ENCODE data around the gene CEP250.

DNA sequence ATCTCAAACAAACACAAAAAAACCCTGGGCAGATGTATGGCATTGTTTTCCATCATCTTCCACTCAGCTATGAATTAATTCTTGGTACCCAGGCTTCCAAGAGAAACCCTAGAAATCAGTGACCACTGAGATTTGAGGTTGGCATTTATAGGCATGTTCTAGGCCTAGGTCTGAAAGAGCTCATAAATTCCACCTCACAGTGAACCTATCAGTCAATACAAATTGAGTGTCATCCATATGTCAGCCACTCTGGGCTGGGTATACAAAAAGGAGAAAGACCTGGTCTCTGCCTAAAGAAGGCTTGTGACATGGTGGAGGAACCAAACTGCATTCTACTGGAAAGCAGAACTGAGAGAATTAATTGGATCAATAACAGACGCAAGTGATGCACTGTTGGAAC is 43.9 kb downstream of the CEP250 start:
- no peak for TF ChIP-seq FOXK2 (IDR thresholded peaks at IDR 0.05)
- TF ChIP-seq ELF4 (IDR thresholded peaks at IDR 0.05) = no peak
- TF ChIP-seq ARNT (IDR thresholded peaks at IDR 0.05) = no peak
- no peak for TF ChIP-seq NFRKB (IDR thresholded peaks at IDR 0.05)
- TF ChIP-seq SP1 (IDR thresholded peaks at IDR 0.05) = no peak
- no peak for TF ChIP-seq LEF1 (IDR thresholded peaks at IDR 0.05; ENCODE audit: borderline replicate concordance)
- no peak for TF ChIP-seq HDGF (IDR thresholded peaks at IDR 0.05; ENCODE audit: borderline replicate concordance)
- TF ChIP-seq, protein P1, sequence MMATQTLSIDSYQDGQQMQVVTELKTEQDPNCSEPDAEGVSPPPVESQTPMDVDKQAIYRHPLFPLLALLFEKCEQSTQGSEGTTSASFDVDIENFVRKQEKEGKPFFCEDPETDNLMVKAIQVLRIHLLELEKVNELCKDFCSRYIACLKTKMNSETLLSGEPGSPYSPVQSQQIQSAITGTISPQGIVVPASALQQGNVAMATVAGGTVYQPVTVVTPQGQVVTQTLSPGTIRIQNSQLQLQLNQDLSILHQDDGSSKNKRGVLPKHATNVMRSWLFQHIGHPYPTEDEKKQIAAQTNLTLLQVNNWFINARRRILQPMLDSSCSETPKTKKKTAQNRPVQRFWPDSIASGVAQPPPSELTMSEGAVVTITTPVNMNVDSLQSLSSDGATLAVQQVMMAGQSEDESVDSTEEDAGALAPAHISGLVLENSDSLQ (IDR thresholded peaks at IDR 0.05) = no peak
- no peak for TF ChIP-seq CTBP1 (IDR thresholded peaks at IDR 0.05; ENCODE audit: borderline replicate concordance)
- no peak for TF ChIP-seq SUZ12 (IDR thresholded peaks at IDR 0.05)
- TF ChIP-seq TARDBP (IDR thresholded peaks at IDR 0.05) = no peak
- TF ChIP-seq L3MBTL2 (conservative IDR thresholded peaks at IDR 0.05) = no peak
- TF ChIP-seq BHLHE40 (IDR thresholded peaks at IDR 0.05; ENCODE audit: borderline replicate concordance) = no peak
